SK-N-SH treated with all-trans-retinoic acid at 6 μM for 48 hours (cell line): Measurements from ENCODE around the gene SPEF1.

ENCODE experiments used
- ATAC-seq: fragments of 200-7000 bp; cut with Tn5 transposase; 3 replicates; pipeline ENCODE4 v1.9.1; 2020; ENCODE audit warnings: mild to moderate bottlenecking, moderate library complexity
- ARNTL ChIP-seq: fragments of 450-650 bp; formaldehyde crosslinking; IDR thresholded peaks from 2 replicates; pipeline ENCODE4 v1.5.0; 2020; ENCODE audit warnings: low read depth, mild to moderate bottlenecking, moderate library complexity, borderline replicate concordance
- BACH2 ChIP-seq: fragments of 250-450 bp; sonication (Bioruptor Pico); IDR thresholded peaks from 2 replicates; pipeline ENCODE4 v1.9.0; 2021; ENCODE audit warnings: mild to moderate bottlenecking, borderline replicate concordance
- CREB5 ChIP-seq: fragments of 250-450 bp; sonication (Bioruptor Pico); IDR thresholded peaks from 2 replicates; pipeline ENCODE4 v1.5.1; 2020; ENCODE audit warnings: low read depth, mild to moderate bottlenecking, moderate library complexity
- CSDC2 ChIP-seq: fragments of 250-450 bp; sonication (Bioruptor Pico); IDR thresholded peaks from 2 replicates; pipeline ENCODE4 v1.5.0; 2020; ENCODE audit warnings: mild to moderate bottlenecking, moderate library complexity
- CSRNP3 ChIP-seq: fragments of 250-450 bp; sonication (Bioruptor Pico); IDR thresholded peaks from 2 replicates; pipeline ENCODE4 v1.5.1; 2021; ENCODE audit warnings: mild to moderate bottlenecking, moderate library complexity
- ESRRG ChIP-seq: fragments of 250-450 bp; sonication (Bioruptor Pico); IDR thresholded peaks from 2 replicates; pipeline ENCODE4 v1.6.1; 2021; ENCODE audit warnings: mild to moderate bottlenecking
- GLIS3 ChIP-seq: fragments of 250-450 bp; sonication (Bioruptor Pico); IDR thresholded peaks from 2 replicates; pipeline ENCODE4 v1.5.0; 2020; ENCODE audit warnings: mild to moderate bottlenecking, moderate library complexity
- ISL1 ChIP-seq: fragments of 250-450 bp; sonication (Bioruptor Pico); IDR thresholded peaks from 2 replicates; pipeline ENCODE4 v2.1.2; 2022; ENCODE audit warnings: mild to moderate bottlenecking, moderate library complexity
- OSR1 ChIP-seq: fragments of 250-450 bp; sonication (Bioruptor Pico); IDR thresholded peaks from 2 replicates; pipeline ENCODE4 v1.8.0; 2022; ENCODE audit warnings: moderate library complexity, mild to moderate bottlenecking, inconsistent platforms
- POU6F1 ChIP-seq: fragments of 250-450 bp; sonication (Bioruptor Pico); IDR thresholded peaks from 2 replicates; pipeline ENCODE4 v1.8.0; 2021; ENCODE audit warnings: low read depth, mild to moderate bottlenecking, moderate library complexity, borderline replicate concordance
- PPARA ChIP-seq: fragments of 250-450 bp; sonication (Bioruptor Pico); IDR thresholded peaks from 2 replicates; pipeline ENCODE4 v1.5.0; 2020; ENCODE audit warnings: mild to moderate bottlenecking, borderline replicate concordance
- RARB ChIP-seq: fragments of 250-450 bp; sonication (Bioruptor Pico); IDR thresholded peaks from 2 replicates; pipeline ENCODE4 v1.8.0; 2021; ENCODE audit warnings: mild to moderate bottlenecking, moderate library complexity
- SNAI2 ChIP-seq: fragments of 250-450 bp; sonication (Bioruptor Pico); IDR thresholded peaks from 2 replicates; pipeline ENCODE4 v1.5.0; 2020; ENCODE audit warnings: mild to moderate bottlenecking, moderate library complexity
- TCF4 ChIP-seq: fragments of 250-450 bp; sonication (Bioruptor Pico); IDR thresholded peaks from 2 replicates; pipeline ENCODE4 v1.8.0; 2021; ENCODE audit warnings: mild to moderate bottlenecking, moderate library complexity, borderline replicate concordance
- TOX ChIP-seq: fragments of 250-450 bp; sonication (Bioruptor Pico); IDR thresholded peaks from 2 replicates; pipeline ENCODE4 v1.8.0; 2021; ENCODE audit warnings: mild to moderate bottlenecking, moderate library complexity, borderline replicate concordance
- TSHZ2 ChIP-seq: fragments of 250-450 bp; sonication (Bioruptor Pico); IDR thresholded peaks from 2 replicates; pipeline ENCODE4 v1.5.0; 2020; ENCODE audit warnings: mild to moderate bottlenecking, moderate library complexity
- ZC3H10 ChIP-seq: fragments of 250-450 bp; sonication (Bioruptor Pico); IDR thresholded peaks from 2 replicates; pipeline ENCODE4 v1.5.1; 2021; ENCODE audit warnings: mild to moderate bottlenecking, moderate library complexity
- ZFP3 ChIP-seq: fragments of 250-450 bp; sonication (Bioruptor Pico); IDR thresholded peaks from 2 replicates; pipeline ENCODE4 v1.5.0; 2020; ENCODE audit warnings: mild to moderate bottlenecking, moderate library complexity
- ZFP30 ChIP-seq: fragments of 450-650 bp; formaldehyde crosslinking; IDR thresholded peaks from 2 replicates; pipeline ENCODE4 v1.5.0; 2022; ENCODE audit warnings: mild to moderate bottlenecking, moderate library complexity
- ZNF565 ChIP-seq: fragments of 450-650 bp; formaldehyde crosslinking; conservative IDR thresholded peaks from 2 replicates; pipeline ENCODE4 v1.5.0; 2020; ENCODE audit warnings: low read depth, mild to moderate bottlenecking, moderate library complexity
- ZNF70 ChIP-seq: fragments of 450-650 bp; formaldehyde crosslinking; IDR thresholded peaks from 2 replicates; pipeline ENCODE4 v1.5.0; 2020; ENCODE audit warnings: mild to moderate bottlenecking, moderate library complexity
- ZNF8 ChIP-seq: fragments of 450-650 bp; formaldehyde crosslinking; IDR thresholded peaks from 2 replicates; pipeline ENCODE4 v1.5.0; 2020; ENCODE audit warnings: mild to moderate bottlenecking, moderate library complexity

SPEF1 gene

GRCh38 chr20:3801846-3802245 lies 20.6 kb upstream of the SPEF1 start:
- no peak for TF ChIP-seq TSHZ2 (CRISPR knock-in tag)
- no peak for TF ChIP-seq CSDC2 (CRISPR knock-in tag)
- no peak for TF ChIP-seq ARNTL (CRISPR knock-in tag)
- no peak for TF ChIP-seq TCF4 (CRISPR knock-in tag)
- no peak for TF ChIP-seq BACH2 (CRISPR knock-in tag)
- TF ChIP-seq ESRRG (CRISPR knock-in tag), result no peak
- TF ChIP-seq ISL1 (CRISPR knock-in tag), result no peak
- TF ChIP-seq ZC3H10, result no peak
- TF ChIP-seq OSR1 (CRISPR knock-in tag), result no peak
- TF ChIP-seq SNAI2, result no peak
- TF ChIP-seq ZNF70 (CRISPR knock-in tag), result no peak
- ATAC-seq, result no peak

- ATAC-seq, result no peak
- TF ChIP-seq CSDC2 (CRISPR knock-in tag), result no peak
- TF ChIP-seq ZC3H10, result no peak
- TF ChIP-seq ZNF565, result no peak
- no peak for TF ChIP-seq ARNTL (CRISPR knock-in tag)
- no peak for TF ChIP-seq TCF4 (CRISPR knock-in tag)
- TF ChIP-seq POU6F1 (CRISPR knock-in tag), result no peak
- no peak for TF ChIP-seq CREB5 (CRISPR knock-in tag)
- no peak for TF ChIP-seq GLIS3 (CRISPR knock-in tag)
- TF ChIP-seq RARB, result no peak
- no peak for TF ChIP-seq ZFP30
- no peak for TF ChIP-seq PPARA (CRISPR knock-in tag)
These were observed 20.1 kb upstream of the SPEF1 start for GRCh38 chr20:3801299-3801698.

GRCh38 chr20:3800878-3801260 lies 19.6 kb upstream of the SPEF1 start:
- no peak for TF ChIP-seq ISL1 (CRISPR knock-in tag)
- no peak for TF ChIP-seq PPARA (CRISPR knock-in tag)
- TF ChIP-seq ZFP30, result no peak
- no peak for TF ChIP-seq CSRNP3 (CRISPR knock-in tag)
- TF ChIP-seq ZNF8 (CRISPR knock-in tag), result no peak
- TF ChIP-seq TCF4 (CRISPR knock-in tag), result no peak
- TF ChIP-seq GLIS3 (CRISPR knock-in tag), result no peak
- no peak for ATAC-seq

GRCh38 chr20:3800256-3800877 lies 19.1 kb upstream of the SPEF1 start:
- no peak for ATAC-seq
- TF ChIP-seq CSRNP3 (CRISPR knock-in tag) (no peak), ZFP30 (no peak), RARB (no peak), ZC3H10 (no peak), ZNF565 (no peak), TOX (CRISPR knock-in tag) (no peak), ESRRG (CRISPR knock-in tag) (no peak), CSDC2 (CRISPR knock-in tag) (no peak), ARNTL (CRISPR knock-in tag) (no peak), SNAI2 (no peak), ZNF8 (CRISPR knock-in tag) (no peak), ZFP3 (CRISPR knock-in tag) (no peak), PPARA (CRISPR knock-in tag) (no peak), ZNF70 (CRISPR knock-in tag) (no peak)
- TF ChIP-seq, all 23 proteins: peak for 0
